CD4-positive, alpha-beta T cell treated with Interferon gamma for 1 hour (primary cell): ENCODE measurements around the gene BANK1.

Source experiments
- DNase-seq: peaks from one replicate; pipeline ENCODE4 v3.0.0-alpha.2; 2020

The BANK1 gene, protein sequence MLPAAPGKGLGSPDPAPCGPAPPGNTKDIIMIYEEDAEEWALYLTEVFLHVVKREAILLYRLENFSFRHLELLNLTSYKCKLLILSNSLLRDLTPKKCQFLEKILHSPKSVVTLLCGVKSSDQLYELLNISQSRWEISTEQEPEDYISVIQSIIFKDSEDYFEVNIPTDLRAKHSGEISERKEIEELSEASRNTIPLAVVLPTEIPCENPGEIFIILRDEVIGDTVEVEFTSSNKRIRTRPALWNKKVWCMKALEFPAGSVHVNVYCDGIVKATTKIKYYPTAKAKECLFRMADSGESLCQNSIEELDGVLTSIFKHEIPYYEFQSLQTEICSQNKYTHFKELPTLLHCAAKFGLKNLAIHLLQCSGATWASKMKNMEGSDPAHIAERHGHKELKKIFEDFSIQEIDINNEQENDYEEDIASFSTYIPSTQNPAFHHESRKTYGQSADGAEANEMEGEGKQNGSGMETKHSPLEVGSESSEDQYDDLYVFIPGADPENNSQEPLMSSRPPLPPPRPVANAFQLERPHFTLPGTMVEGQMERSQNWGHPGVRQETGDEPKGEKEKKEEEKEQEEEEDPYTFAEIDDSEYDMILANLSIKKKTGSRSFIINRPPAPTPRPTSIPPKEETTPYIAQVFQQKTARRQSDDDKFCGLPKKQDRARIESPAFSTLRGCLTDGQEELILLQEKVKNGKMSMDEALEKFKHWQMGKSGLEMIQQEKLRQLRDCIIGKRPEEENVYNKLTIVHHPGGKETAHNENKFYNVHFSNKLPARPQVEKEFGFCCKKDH

DNA sequence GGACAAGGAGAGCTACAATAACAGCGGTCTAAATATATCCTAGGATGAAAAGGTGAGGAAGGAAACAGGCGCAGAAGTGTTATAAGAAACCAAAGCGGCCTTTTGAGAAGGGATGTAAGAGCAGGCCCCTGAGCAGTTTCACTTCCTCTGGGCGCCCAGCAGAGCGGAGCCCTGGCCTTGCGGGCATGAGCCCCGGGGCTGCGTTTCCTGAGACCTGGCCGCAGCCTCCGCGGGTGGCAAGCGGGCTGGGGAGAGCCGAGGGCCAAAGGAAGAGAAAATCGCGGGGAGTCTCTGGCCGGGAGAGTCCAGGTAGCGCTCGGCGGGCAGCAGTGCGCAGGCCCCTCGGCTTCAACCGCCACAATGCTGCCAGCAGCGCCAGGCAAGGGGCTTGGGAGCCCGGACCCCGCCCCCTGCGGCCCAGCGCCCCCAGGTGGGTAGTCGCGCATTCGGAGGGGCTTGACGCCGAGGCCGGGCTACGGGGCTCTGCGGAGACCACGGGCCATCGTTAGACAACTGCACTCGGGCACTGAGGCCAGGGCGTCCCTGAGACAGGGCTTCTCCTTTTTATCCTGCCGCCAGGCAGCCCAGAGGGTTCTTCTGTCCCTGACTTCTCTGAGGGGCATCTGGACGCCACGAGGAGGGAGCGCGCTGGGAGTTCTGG, at the start of gene BANK1:
Gene BANK1 (plus strand): TSS at position 210 of the 661 bp plus-strand sequence. CDS start 151 bp downstream, at position 361.
- peak; percentile 82 for DNase-seq

DNA sequence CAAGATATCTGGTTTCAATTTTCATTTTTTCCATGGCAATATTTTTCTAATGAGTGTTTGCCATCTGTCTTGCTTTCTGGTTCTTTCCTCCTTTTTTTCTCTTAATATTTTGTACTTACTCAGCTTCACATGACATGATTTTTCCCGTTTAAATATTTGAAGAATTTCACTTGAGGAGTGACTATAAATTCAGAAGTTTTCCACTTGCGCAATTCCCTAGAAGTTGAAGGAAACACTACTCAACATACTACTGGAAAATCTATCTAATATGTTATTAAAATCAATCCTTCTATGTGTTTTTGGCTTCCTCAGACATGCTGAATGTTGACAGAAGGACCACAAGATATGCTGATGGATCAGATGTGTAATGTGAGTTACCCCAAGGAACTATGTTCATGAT, 36.8 kb upstream of the BANK1 start:
- no peak for DNase-seq

DNA sequence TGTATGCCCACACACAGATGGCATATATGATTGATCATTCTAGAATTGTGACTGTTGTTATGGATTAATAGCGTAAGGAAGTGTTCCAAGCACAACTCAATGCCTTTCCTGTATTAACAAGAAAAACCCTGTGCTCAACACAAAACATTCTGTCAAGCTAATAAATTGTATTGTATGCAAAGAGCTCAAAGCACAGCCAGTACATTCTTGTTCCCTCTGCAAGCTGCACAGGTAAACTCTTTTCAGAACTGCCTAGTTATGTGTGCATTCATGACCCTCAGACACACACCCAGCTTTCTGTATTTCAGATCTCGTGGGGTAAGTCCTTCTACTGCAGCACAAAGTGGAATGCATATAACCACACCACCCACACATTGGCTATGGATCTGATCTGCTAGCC, 34.3 kb upstream of the BANK1 start:
- no peak for DNase-seq

DNA sequence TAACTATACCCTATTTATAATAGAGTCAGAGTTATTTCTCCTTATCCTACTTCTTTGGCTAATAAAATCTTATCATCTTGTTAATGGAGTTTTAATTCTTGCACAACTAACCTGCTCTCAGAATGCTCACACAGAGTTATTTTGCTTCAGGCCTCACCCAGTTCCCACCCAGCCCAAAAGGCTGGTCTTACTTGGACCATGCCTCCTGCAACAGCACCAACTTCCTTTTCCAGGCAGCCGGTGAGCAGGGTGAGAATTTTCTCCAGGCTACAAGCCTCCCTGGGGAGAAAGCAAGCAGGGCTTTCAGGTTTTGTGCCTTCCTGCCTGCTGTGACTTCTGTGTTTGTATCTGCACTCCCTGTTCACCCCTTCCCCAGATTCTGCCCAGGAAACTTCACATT, 29.1 kb upstream of the BANK1 start:
- DNase-seq: no peak

DNA sequence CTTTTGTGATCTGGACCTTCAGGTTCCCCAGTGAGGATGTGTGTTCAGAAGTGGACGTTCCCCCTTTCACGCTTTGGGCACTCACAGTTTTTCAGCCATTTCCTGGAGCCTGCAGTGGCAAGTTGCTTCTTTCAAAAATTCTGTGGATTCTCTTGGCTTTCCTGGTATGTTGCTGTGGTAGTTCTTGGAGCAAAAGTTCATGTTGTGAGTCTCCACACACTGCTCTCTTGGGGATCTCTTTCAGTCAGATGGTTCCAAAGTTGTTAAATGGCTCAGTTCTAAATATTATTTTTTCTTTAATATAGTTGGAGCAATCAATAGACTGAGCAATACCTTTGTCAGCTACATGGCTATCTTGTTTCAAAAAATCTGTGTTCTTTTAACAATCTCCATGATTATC, 28.5 kb upstream of the BANK1 start:
- no peak for DNase-seq

DNA sequence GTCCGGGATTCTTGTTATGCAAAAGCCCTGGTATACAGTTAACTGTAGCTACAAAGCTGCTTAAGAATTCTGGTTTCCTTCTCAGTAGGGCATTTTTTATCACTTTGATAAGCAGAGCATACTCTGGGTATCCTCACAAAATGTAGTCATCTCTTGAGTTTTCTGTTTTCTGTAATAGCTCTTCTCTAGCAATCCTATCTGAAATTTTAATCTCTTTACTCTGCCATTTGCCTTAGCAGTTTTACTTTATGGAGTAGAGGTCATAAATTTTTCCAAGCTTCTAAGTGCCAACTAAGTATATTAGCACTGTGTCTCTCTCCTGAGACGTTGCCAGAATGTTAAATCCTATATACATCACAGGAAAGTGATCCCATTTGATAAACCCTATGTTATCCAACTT, 28.0 kb upstream of the BANK1 start:
- DNase-seq: no peak

DNA sequence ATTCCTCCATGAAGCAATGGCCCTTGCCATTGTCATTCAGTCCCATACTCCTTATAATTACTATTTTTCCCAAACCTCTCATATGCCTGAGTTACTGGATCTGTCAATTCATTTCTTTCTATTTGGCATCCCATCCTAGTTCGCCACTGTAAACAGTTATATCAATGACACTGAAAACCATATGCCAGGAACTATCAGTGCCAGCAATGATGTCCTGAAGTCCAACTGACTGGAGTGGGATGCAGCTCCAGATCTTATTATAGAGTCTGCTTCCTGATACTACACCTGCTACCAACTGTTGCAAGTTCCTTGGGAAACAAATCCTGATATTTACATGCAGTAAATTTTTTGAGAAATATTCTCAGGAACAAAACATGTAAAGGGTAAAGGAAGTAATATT, 27.0 kb upstream of the BANK1 start:
- DNase-seq: no peak

DNA sequence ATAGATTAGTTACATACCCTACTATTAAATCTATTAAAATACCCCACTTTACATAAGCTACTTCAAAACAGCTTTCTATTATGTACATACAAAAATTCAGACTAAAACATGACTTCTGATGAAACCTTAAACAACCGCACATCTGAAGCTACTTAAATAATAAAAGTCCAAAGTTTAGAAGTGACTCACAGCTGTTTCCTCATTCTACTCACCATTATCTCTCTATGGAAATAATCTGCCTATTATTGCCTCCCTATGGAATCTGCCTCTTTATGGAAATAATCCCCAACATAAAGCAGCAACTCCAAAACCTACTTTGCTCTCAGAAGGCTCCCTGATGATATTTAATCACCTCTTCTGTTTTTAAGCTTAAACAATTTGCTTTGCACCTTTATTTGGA, 15.7 kb upstream of the BANK1 start:
- DNase-seq: no peak

DNA sequence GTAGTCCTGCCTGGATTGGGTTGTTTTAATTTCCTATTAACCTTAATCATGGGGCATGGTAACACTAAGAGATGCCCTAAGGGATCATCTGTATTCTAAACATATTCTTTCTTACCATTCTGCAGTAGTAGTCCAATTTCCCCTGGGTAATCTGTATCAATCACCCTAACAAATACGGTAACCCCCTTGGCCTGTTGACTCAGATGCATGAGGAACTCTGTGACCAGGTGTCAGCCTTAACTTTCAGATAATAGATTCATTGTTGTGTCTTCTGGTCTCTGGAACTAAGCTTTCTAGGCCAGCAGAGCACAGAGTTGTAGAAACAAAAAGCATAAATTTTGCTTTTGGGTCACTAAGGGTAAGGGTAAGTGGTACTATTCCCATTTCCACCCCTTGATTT, 13.1 kb upstream of the BANK1 start:
- DNase-seq: no peak

DNA sequence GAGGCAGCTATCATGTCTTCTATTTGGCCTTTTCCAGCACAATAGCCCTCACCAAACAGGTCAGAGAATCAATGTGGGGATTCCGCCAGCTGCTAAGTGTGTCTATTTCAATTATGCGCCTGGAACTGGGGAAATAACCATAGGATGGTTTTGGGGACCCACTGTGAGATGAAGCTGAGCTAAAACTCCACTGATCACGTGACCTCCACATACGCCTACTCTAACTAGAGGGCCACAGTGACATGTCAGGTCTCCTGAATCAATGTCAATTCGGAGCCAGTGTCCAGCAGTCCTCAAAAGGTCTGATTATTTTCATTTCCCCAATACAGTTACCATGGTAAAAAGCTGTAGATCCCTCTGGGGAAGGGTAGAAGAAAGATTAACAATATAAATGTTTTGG, 10.2 kb upstream of the BANK1 start:
- no peak for DNase-seq

DNA sequence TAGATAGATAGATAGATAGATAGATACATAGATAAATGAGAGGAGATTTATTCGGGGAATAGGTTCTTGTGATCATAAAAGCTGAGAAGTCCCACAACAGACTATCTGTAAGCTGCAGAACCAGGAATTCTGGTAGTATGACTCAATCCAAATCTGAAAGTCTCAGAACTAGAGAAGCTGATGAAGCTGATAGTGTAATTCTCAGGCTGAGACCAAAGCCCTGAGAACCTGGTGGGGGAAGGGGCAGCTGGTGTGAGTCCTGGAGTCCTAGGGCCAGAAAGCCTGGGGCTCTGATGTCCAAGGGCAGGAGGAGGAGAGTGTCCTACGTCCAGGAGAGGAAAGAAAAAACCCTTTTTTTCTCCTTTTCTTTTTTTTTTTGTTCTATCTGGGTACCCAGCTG, 8.0 kb upstream of the BANK1 start:
- no peak for DNase-seq

DNA sequence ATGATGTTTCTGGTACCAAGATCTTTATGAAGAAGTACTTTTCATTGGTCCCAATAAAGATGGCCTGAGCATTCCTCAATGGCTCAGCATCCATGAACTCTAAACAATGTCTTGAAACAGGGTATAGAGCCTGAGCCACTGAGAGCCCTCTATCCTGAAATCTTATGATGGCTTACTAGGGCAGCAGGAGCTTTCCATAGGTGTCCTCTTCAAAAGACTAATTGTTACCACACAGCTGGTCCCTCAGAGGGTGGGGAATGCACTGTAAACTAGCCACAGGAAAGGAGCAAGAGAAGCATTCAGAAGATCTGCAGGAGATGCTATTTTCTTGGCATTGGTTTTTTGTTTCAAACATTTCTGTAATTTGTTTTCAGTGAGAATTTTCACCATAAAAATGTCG, 5.6 kb upstream of the BANK1 start:
- DNase-seq: no peak

DNA sequence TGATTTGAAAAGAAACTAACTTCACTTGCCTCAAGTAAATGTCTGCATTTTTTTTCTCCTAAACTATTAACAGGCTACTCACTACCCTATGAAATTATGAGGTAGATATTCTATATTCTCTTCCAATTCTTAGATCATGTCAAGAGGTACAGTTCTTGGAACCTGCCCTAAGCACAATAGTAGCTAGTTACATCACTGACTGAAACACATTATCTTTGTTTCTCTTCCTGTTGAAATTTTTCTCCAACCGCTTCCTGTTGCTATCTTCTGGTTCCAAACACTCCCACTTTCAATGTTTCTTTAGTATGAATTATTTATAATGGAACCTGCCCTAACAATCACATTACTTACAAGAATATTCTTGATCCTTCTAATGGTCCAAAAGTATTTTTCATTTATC, 5.0 kb upstream of the BANK1 start:
- DNase-seq: no peak

DNA sequence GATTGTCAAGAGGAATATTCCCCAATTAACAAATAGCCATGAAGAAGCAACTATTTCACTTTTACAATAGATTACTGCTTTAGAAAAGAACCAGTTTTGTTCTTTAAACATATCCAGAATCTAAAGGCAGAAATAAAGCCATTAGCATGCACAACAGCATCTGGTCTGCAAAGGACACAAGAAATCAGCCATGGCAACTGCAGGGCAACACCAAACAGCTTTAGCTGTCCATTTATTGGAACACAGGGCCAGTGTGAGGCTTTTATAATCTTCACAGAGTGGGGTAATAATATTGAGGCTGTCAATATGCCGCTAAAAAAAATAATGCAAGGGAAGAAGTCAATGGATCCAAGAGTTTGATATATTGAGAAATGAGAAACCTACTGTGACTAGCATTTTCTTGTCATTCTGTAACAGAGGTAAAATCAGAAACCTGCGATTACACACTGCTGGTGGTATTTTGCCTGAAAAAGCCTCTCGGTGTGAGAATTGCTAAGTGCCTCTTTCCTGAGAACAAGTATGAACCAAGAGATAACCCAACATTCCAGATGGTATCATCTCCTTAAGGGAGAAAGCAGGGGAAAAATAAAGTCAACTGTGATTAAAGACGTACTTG, 2.7 kb upstream of the BANK1 start:
- DNase-seq: no peak

DNA sequence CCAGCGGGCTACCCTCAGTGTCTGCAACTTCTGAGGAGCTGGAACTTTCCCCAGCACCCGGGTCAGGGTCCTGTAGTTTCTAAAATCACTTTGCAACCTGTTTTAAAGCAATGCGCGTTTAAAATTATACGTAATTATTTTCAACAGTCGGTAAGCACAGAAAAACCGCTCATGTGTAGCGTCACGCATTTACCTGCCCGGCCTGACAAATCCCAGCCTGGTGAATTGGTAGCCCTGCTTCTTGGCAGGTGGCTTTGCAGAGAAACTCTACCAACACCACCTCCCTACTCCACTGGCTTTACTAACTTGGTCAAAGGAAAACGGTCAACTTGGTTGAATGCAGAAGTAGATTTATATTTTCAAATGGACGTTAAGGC, 640 bp downstream of the BANK1 start:
- DNase-seq: peak; percentile 16

DNA sequence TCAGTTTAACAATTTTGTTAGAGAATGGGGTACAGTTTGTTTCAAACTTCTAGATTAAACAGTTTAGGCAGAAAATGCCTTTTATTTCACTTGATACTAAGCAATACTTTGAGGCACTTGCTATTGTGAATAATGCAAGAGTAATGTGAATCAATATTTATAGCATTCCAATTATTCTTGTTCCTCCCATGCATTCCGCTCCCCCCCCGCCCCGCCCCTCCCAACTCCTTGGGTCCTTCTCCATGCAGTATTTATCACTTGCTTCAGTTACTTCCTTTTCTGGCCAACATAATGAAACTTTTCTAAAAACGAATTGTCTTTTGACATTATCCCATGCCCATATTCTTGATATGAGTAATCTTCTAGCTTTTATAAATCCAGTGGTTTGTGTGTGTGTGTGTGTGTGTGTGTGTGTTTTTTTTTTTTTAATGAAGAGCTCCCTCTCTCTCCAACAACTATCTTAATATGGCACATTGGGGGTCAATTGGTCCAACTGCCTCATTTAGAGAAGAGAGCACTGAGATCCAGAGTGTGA, 1.6 kb downstream of the BANK1 start:
- no peak for DNase-seq

DNA sequence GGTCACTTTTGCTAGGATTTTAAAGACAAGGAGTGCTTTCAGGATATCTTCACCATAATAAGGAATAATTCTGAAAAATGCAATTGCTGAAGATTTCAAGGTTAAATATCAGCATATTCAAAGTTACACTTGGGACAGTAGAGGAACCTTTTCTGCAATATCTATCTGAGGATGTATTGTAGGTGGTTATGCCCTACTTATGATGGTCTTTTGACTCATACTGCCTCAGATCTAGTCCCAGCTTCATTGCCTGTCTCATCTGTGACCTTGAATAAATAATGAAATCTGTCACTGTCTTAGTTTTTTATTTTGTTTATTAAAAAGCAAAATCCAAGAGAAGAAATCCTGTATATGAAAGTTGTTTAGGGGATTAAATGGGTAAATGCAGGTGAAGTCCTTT, 2.9 kb downstream of the BANK1 start:
- no peak for DNase-seq

DNA sequence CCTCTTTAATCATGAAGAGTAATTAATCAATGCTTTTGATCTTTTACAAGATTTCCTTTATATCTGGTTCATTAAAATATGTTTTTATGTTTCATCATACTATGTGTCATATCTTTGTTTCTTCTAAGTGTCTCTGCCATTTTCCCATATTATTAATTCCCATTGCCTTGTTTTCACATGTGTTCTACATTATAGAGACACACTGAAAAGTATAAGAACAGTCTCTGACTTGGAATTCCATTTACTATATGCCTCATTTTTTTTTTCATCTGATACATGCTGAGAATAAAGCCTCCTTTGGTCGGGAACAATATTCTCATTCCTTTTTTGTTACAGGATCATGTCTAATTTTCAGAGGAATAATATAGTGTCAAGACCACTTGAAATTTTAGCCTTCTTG, 4.3 kb downstream of the BANK1 start:
- DNase-seq: no peak

DNA sequence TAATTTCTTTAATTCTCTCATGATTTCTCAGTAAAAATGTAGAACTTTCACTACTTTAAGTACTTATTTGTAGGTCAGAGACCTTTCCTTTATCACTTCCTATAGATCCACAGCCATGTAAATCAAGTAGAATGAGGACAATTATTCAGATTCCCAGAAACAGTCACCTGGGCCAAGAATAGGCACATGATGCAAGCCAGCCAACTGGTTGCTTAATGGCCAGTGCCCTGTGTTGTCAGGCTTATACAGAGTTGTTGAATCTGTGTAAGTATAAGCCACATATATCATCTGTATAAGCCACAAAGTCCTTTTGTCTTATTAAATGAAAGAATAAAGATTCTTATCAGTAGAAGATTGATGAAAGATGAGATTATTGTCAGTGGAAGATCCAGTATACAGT, 5.2 kb downstream of the BANK1 start:
- DNase-seq: no peak

DNA sequence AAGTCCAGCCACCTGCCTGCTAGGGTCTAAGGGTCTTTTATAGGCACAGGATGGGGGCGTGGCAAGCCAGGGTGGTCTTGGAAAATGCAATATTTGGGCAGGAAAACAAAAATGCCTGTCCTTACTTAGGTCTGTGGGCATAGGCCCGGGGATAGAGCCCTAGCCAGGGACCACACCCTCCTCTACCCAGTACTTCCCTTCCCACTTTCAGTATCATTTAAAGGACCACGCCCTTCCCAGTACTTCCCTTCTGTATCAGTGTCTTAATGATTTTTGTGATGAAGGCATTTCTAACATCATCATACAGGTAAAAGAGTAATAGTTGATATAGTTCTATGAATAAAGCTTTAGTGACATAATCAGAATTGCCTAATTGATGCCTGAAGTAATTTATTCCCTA, 11.4 kb downstream of the BANK1 start:
- peak; percentile 35 for DNase-seq

DNA sequence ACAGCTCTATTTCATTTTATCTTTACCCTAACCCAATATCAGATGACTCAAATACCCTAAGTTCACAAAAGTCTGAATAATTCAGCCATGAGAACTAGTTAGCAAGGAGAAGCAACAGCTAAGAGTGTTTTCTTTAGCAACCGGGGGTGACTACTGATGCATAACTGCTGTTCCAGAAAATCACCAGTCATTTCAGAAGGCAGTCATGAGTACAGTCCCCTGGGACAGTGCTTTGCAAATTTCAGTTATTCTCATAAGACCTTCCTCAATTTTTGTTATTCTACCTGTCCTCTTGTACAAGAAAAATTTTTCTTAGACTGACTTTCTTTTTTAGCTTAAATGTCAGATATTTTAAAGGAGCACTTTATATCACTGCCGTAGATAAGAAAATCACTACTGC, 16.4 kb downstream of the BANK1 start:
- peak; percentile 64 for DNase-seq

DNA sequence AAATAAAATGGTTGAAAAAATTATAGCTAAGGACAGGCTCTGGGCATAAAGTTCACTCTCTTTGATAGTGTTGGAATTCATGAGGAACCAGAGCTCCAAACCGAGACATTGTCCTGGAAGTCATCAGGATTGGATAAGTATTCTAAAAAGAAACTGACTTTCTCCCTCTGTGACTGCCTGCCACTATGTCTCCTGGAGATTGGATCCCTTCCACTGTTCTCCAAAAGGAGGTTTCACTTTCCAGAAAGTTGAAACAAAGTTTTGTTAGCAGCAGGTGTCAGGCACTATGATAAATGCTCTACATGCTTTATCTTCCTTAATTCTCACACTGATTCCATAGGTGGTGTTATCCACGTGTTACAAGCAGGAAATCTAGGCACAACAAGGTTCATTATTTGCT, 16.8 kb downstream of the BANK1 start:
- no peak for DNase-seq

DNA sequence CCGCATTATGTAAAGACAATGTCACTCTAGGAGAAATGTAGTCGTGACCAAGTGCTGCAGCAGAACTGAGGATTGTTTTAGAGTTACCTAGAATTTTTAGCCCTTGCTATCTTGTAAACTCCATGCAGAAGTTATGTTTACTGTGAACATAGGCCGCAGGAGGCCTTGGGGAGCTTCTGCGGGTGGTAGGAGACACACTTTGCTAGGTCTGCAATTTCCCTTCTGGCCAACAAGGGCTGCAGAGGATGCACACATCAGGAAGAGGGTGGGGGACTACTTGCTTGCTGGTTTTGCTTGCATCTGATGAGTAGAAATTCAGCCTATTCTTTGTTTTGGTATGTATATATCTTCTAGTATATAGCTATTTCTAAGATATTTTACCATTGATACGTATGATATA, 23.1 kb downstream of the BANK1 start:
- peak; percentile 63 for DNase-seq
